GM18520 (cell line): Measurements from ENCODE around the gene DGUOK.
"Not testable (repeated sequence)": the region's sequence is repeated elsewhere in the genome, so short reads cannot be mapped to it uniquely, and the experiment has no call there.

Experiments used
- ATAC-seq: cut with Tn5 transposase; IDR thresholded peaks from one replicate; pipeline ENCODE4 v1.9.1; 2021; ENCODE audit not compliant: unreplicated experiment

DGUOK gene

DNA sequence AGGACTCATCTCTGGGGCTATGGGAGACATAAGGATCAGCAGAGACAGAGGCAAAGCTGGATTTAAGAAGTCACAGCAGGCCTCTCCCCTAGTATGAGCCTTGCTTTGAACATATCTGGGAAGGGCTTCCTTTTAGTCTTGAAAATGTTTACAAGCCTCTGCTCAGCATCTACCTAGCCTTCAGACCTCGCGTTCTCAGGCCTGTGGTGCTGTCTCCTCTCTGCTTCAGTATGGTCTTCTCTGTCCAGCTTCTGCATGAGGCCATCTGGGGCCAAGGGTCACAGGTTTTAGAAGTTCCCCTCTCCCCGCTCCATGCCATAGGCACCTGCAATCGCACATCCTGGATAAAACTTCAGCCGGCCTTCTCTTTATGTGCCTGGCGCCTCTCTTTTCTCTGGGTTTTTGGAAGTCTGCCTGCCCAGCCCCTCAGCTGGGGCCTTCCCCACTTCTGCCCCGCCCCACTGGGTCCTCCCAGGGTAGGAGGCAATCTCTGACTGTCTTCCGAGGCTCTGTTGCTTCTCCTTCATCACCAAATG lies 26.8 kb upstream of the DGUOK start:
- no peak for ATAC-seq

GRCh38 chr2:73901143-73901542 lies 25.5 kb upstream of the DGUOK start:
- ATAC-seq: no peak

DNA sequence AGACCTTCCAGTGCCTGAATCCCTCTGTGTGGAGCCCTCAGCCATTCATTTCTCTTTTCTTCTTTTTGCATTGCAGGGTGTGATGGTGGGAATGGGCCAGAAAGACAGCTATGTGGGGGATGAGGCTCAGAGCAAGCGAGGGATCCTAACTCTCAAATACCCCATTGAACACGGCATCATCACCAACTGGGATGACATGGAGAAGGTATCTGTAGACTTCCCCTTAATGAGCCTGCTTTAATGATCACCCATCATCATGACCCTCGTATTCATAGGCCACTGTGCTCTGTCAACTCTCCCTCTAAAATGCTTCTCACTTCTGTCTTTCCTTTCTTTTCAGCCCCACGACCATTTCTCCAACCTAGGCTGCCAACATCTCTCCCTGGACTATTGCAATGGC lies 24.4 kb upstream of the DGUOK start:
- no peak for ATAC-seq

DNA sequence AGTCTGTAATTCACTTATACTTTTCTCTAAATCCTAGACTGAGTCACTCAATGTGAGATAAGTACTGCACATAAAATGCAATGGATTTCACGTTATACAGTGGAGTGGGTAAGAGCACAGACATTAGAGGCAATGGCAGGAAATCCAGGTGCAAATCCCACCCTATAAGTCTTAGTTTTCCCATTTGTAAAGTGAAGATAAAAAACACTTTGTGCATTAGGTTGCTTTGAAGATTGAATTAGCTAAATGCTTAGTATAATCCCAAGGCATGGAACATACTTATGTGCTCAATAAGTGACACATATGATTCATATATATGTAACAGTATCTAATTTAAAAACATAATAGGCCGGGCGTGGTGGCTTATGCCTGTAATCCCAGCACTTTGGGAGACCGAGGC lies 23.4 kb upstream of the DGUOK start:
- ATAC-seq: no peak

DNA sequence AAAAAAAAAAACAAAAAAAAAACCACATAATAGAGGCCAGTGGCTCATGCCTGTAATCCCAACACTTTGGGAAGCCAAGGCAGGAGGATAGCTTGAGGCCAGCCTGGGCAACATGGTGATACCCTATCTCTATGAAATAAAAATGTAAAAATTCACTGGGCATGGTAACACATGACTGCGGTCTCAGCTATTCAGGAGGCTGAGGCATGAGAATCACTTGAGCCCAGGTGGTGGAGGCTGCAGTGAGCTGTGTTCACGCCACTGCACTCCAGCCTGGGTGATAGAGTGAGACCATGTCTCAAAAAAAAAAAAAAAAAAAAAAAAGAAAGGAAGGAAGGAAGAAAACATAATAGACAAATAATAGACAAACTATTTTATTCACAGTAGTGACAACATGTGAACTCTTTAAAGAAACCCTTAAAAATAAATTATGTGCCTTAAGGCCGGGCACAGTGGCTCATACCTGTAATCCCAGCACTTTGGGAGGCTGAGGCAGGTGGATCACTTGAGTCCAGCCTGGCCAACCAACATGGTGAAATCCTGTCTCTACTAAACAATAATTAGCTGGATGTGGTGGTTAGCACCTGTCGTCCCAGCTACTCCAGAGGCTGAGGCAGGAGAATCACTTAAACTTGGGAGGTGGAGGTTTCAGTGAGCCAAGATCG lies 22.6 kb upstream of the DGUOK start:
- not testable (repeated sequence) for ATAC-seq

GRCh38 chr2:73904952-73905351 lies 21.7 kb upstream of the DGUOK start:
- ATAC-seq: no peak

DNA sequence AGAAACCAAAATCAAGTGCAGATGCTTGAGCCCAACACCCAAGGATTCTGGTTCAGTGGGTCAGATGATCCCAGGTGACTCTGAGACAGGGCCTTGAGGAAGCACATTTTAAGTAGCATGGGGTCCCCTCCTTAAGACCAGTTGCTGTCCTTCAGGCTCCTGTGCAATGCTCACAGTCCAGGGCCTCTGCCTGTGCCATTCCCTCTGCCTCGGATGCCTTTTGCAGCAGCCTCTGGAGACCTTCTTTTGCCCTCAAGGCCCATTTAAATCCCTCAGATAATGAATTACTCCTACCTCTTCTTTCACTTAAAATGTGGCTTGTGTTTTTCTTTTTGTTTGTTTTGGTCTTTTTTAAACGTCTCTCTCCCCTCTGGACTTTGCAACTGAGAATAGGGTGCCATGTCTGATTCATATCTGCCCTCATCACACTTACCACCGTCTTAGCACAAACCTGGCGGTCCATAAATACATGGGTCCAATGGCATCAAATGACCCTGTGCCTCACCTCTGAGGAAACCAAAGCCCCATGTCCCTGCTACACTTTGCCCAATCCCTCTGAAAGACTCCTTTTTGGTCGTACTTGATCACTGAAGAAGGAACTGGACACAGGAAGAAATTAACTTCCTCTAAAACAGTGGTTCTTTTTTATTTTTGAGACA lies 19.7 kb upstream of the DGUOK start:
- ATAC-seq: no peak

GRCh38 chr2:73907840-73908452 lies 18.7 kb upstream of the DGUOK start:
- no peak for ATAC-seq

DNA sequence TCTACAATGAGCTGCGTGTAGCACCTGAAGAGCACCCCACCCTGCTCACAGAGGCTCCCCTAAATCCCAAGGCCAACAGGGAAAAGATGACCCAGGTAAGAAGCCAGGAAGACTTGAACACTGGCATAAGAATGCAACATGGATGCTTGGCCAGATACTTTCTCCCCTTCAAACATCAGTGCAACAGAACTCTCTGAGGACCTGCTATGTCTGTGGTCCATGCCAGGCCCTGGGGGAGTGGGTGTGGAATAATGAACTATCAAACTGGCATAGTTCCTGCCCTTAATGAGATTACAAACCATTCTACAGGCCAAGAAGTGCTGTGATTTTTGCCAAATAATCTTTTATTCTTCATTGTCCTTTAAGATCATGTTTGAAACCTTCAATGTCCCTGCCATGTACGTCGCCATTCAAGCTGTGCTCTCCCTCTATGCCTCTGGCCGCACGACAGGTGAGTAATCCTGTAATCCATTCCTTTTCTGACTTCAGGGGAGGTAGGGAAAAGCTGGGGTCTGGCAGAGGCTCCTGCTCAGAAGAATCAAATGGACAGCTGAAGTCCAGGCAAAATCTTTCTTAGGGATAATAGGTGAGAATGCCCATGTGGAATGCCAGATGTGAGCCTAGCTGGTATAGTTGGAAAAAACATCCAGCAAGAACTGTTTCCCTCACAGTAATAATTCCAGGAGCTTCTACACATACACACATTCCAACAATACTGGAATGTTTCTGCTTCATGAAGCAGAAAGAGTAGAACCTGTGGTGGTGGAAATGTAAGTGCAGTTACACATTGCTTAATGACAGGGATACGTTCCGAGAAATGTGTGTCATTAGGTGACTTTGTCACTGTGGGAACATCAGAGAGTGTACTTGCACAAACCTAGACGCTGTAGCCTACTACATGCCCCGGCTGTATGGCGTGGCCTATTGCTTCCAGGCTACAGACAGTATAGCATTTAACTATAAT lies 17.7 kb upstream of the DGUOK start:
- ATAC-seq: no peak

DNA sequence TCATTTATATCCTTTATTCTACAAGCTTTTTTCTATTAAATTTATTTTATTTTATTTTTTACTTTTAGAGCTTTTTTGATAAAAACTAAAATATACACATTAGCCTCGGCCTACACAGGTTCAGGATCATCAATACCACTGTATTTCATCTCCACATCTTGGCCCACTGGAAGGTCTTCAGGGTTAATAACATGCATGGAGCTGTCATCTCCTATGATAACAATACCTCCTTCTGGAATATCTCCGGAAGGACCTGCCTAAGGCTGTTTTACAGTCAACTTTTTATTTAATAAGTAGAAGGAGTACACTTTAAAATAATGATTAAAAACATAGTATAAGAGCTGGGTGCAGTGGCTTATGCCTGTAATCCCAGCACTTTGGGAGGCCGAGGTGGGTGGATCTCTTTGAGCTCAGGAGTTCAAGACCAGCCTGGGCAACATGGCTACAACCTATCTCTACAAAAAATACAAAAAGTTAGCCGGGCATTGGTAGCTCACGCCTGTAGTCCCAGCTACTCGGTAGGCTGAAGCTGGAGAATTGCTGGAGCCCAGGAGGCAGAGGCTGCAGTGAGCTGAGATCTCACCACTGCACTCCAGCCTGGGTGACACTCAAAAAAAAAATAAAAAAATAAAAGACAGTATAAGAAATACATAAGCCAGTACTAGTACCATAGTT lies 15.7 kb upstream of the DGUOK start:
- no peak for ATAC-seq

DNA sequence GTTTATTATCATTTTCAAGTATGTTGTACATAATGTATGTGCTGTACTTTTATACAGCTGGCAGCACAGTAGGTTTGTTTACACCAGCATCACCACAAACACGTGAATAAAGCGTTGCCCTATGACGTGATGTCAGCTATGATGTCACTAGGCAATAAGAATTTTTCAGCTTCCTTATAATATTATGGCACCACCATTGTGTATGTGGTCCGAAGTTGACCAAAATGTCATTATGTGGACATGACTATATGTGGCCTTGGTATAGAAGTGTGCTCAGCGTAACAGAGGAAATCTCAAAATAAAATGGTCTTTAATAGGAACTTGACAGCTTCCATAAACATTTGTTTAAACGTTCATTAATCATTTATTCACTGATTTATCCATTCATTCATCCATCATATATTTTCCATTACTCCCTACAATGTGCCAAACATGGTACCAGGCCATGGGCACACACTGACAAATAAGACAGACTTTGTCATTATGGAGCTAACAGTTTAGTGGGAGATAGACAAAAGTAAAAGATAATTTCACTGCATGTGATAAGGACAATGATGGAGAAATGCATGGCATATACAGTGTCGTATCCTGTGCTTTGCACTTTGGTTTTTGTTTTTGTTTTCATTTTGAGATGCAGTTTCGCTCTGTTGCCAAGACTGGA lies 15.0 kb upstream of the DGUOK start:
- no peak for ATAC-seq

GRCh38 chr2:73913414-73914054 lies 13.1 kb upstream of the DGUOK start:
- ATAC-seq: no peak

DNA sequence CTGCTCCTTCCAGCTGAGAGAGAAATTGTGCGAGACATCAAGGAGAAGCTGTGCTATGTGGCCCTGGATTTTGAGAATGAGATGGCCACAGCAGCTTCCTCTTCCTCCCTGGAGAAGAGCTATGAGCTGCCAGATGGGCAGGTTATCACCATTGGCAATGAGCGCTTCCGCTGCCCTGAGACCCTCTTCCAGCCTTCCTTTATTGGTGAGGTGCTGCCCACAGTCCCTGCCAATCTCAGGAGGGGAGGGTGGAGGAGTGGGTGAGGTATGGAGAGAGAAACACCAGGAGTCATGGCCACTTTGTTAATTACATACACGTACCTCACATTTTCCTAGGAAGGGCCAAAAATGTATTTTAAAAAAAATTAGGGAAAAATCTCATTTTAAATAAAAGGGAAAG lies 12.0 kb upstream of the DGUOK start:
- ATAC-seq: no peak

- ATAC-seq: no peak
Measured at GRCh38 chr2:73915437-73915993, 11.2 kb upstream of the DGUOK start.

DNA sequence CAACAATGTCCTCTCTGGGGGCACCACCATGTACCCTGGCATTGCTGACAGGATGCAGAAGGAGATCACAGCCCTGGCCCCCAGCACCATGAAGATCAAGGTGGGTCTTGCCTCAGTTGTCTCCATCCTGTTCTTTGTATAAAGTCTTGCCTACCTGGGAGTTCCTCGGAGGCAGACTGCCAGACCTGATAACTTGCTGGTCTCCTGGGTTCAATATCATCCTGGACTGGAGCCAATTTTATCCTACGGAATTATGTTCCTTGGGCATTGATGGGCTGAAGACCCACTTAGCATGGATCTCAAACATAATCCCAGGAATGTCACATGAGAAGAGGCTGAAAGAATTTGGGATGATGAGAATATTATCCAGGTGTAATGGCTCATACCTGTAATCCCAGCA lies 10.0 kb upstream of the DGUOK start:
- ATAC-seq: no peak

GRCh38 chr2:73917296-73917695 lies 9.4 kb upstream of the DGUOK start:
- ATAC-seq: no peak

DNA sequence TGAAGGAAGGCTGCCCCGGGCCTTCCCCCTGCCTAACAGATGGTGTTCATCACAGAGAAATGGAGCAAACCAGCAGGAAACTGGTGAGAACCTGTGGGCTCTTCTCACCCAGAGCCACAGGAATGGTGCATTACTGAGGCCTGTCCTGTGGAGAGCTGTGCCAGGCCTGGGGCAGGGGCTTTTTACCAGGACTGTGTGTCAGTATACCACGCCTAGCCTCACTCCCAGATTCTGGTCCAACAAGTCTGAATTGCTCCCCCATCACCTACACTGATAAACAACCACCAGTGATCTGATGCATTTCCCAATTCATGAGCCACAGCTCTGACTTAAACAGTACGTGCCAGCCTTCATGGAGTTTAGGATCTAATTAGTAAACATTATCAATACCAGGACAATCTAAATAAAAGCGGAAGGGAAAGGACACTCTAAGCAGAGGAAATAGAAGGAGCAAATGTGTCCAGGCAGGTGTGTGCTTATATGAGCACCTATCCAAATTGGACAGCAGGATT lies 8.9 kb upstream of the DGUOK start:
- ATAC-seq: no peak

GRCh38 chr2:73918856-73919255 lies 7.8 kb upstream of the DGUOK start:
- ATAC-seq: no peak

DNA sequence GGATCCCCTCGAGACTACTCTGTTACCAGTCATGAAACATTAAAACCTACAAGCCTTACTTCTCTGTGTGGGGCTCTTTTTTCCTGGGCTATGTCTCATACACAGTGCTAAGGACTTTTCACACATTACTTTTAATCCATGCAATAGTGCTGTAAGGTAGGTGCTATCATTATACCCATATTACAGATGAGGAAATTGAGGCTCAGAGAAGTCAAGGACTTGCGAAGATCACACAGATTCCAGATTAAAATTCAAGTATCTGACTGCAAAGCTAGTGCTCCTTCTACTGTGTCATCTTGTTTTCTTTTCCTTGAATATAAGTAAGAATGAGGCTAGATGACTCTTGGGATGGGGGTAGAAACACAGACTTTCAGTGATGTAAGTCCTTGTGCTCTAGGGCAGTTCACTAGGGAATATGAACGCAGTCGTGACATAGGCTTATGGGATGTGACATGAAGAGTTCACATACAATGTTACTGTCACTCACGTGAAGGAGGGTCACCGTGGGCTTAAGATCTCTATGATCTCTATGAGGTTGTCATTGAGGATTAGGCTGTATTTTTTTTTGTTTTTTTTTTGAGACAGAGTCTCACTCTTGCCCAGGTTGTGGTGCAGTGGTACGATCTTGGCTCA lies 7.0 kb upstream of the DGUOK start:
- ATAC-seq: no peak
